GM13976 (cell line): ENCODE results near the gene PLA2G4B.

ENCODE experiments used
- DNase-seq: peaks from one replicate; pipeline ENCODE4 v3.0.0; 2012; ENCODE audit warnings: low spot score
- in situ Hi-C: fragments of 300-500 bp; cut with MboI; formaldehyde crosslinking; loops from one replicate; pipeline ENCODE4 v1.12.0; 2022; ENCODE audit warnings: low sequenced_read_pairs, mixed read lengths, inconsistent platforms; ENCODE audit not compliant: unreplicated experiment
- TF ChIP-seq, protein P1 (sequence below): IDR thresholded peaks from 2 replicates; pipeline ENCODE4 v1.5.1; 2012; ENCODE audit warnings: borderline replicate concordance, mild to moderate bottlenecking; ENCODE audit not compliant: insufficient read depth; ENCODE audit errors: extremely low read depth, missing control alignments, control extremely low read depth

Gene PLA2G4B

DNA sequence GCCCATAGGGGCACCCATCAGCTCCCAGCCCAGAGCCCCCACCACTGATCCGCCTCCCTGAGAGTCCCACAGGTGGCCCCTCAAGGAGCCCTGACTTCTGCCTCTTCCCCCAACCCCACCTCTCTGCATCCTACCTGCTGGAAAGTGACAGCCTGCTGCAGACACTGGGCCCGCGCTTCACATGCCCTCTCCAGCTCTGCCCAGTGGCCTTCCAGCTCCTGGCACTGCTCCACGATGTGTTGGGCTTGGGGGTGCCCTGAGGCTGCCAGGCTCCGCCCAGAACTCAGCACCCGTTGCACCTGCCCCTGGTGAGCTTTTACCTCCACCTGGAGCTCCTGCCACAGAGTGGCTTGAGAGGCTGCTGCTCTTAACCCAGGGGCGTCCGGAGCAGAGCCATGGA lies 35.1 kb downstream of the PLA2G4B start:
- DNase-seq = no peak
- in situ Hi-C loops = no loop called here
- TF ChIP-seq, protein P1, sequence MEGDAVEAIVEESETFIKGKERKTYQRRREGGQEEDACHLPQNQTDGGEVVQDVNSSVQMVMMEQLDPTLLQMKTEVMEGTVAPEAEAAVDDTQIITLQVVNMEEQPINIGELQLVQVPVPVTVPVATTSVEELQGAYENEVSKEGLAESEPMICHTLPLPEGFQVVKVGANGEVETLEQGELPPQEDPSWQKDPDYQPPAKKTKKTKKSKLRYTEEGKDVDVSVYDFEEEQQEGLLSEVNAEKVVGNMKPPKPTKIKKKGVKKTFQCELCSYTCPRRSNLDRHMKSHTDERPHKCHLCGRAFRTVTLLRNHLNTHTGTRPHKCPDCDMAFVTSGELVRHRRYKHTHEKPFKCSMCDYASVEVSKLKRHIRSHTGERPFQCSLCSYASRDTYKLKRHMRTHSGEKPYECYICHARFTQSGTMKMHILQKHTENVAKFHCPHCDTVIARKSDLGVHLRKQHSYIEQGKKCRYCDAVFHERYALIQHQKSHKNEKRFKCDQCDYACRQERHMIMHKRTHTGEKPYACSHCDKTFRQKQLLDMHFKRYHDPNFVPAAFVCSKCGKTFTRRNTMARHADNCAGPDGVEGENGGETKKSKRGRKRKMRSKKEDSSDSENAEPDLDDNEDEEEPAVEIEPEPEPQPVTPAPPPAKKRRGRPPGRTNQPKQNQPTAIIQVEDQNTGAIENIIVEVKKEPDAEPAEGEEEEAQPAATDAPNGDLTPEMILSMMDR = no peak

DNA sequence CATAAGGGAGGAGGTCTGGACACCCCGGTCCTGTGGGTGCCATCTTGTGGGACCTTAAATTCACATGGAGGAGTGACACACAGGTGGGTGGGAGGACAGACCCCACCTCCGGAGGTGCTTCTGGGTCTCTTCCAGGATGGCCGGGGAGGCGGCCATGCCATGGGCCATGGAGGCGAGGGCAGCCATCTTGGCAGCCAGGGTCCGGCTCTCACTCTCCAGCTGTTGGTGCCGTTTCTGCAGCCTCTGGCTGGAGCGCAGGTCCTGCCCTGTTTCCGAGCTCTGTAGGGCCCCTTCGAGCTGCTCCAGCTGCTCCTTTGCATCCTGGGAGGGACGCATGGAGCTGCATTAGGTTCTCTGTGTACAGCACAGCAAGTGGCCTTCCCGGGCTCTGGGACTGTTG lies 36.1 kb downstream of the PLA2G4B start:
- TF ChIP-seq, protein P1 = no peak
- no peak for DNase-seq
- in situ Hi-C loops = no loop called here

GRCh38 chr15:41876007-41876406 lies 37.4 kb downstream of the PLA2G4B start:
- in situ Hi-C loops = no loop called here

GRCh38 chr15:41876689-41877088 lies 38.0 kb downstream of the PLA2G4B start:
- in situ Hi-C loops = no loop called here
- TF ChIP-seq, protein P1 = no peak
- no peak for DNase-seq

More at GRCh38 chr15:41876007-41876406, 37.4 kb downstream of the PLA2G4B start:
- TF ChIP-seq, protein P1 = no peak
- no peak for DNase-seq

- DNase-seq = no peak
- TF ChIP-seq, protein P1 = no peak
- in situ Hi-C loops = no loop called here
Observed at GRCh38 chr15:41877631-41878354, 39.1 kb downstream of the PLA2G4B start.

GRCh38 chr15:41878355-41878699 lies 39.7 kb downstream of the PLA2G4B start:
- DNase-seq = no peak
- in situ Hi-C loops = no loop called here
- TF ChIP-seq, protein P1 = no peak

DNA sequence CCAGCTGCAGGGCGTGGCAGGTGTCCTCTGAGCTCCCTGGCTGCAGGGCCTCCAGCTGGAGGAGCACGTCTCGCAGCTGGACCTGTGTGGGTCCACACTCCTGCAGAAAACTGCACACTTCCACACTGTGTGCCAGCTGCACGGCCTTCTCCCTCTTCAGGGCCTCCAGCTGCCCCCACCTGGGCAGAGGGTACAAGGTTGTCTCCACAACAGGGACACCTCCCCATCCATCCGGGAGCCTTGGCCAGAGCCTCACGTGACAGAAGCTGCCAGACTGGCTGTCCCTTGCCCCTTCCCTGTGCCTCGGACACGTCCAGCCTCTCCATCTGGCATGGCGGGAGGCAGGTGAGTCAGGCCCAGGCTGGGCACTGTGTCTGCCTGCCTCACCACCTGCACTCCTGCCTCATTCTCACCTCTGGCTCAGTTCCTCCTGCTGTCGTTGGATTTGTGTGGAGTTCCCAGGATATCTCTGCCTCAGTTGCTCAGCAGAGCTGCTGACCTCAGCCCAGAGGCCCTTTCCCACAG lies 40.7 kb downstream of the PLA2G4B start:
- TF ChIP-seq, protein P1 = no peak
- no peak for DNase-seq
- in situ Hi-C loops = no loop called here
